Panc1 (cell line): Measurements from ENCODE around the gene MYT1. TPM values are rescaled to one million over a fixed set of nuclear protein-coding genes. Genes with fewer than 3 reads are reported as not detected.

ENCODE experiments used
- ATAC-seq: fragments of 200-7000 bp; cut with Tn5 transposase; 2 replicates; pipeline ENCODE4 v1.9.1; 2020; ENCODE audit warnings: mild to moderate bottlenecking, moderate library complexity
- BruUV-seq: library from RNA; stranded (reverse); fragments of 400-500 nt; replicated peaks from 2 replicates; lab custom pipeline; 2021; lab: Mats Ljungman, UMichigan
- CTCF ChIA-PET: fragments of 300-600 bp; sonication (Branson Sonifier 250); formaldehyde crosslinking; loops from one replicate; lab custom pipeline; 2022; ENCODE audit warnings: antibody characterized with exemption; lab: Charles Lee
- POLR2A ChIA-PET: fragments of 300-600 bp; sonication (Branson Sonifier 250); formaldehyde crosslinking; loops from one replicate; lab custom pipeline; 2022; ENCODE audit warnings: antibody characterized with exemption; lab: Charles Lee
- DNase-seq: peaks from one replicate; pipeline ENCODE4 v3.0.0-alpha.2; 2010; ENCODE audit warnings: low read depth, low spot score
- H3K27ac ChIP-seq: 2 replicates; pipeline ENCODE4 v1.5.1; 2011; ENCODE audit warnings: mild to moderate bottlenecking, low read length, inconsistent platforms
- H3K27me3 ChIP-seq: fragments of 200-500 bp; sonication (Bioruptor generic); 2 replicates; pipeline ENCODE4 v1.6.0; 2014; ENCODE audit warnings: low read length, inconsistent platforms; ENCODE audit not compliant: control insufficient read depth, insufficient read depth
- H3K36me3 ChIP-seq: fragments of 200-500 bp; sonication (Bioruptor generic); 2 replicates; pipeline ENCODE4 v1.5.1; 2014; ENCODE audit warnings: inconsistent platforms, mild to moderate bottlenecking, low read length, moderate library complexity; ENCODE audit not compliant: control insufficient read depth, insufficient read depth
- H3K4me1 ChIP-seq: 2 replicates; pipeline ENCODE4 v1.5.1; 2011; ENCODE audit warnings: inconsistent platforms, mild to moderate bottlenecking, low read length, moderate library complexity; ENCODE audit not compliant: control insufficient read depth, insufficient read depth
- H3K4me3 ChIP-seq, 2 experiments: 2 replicates each; pipeline ENCODE4 v1.5.1; 2011 to 2012; ENCODE audit warnings: low read depth in 2 of 2, low read length in 2 of 2, mild to moderate bottlenecking in 2 of 2, inconsistent platforms in 1 of 2, moderate library complexity in 1 of 2
- H3K9me3 ChIP-seq: fragments of 200-500 bp; sonication (Bioruptor generic); 2 replicates; pipeline ENCODE4 v1.5.1; 2014; ENCODE audit warnings: low read depth, mild to moderate bottlenecking, inconsistent platforms, low read length, moderate library complexity; ENCODE audit not compliant: control insufficient read depth, insufficient read depth
- CTCF ChIP-seq: fragments of 450-650 bp; IDR thresholded peaks from 2 replicates; pipeline ENCODE4 v1.5.1; 2017; ENCODE audit warnings: mild to moderate bottlenecking
- POLR2AphosphoS5 ChIP-seq: IDR thresholded peaks from 2 replicates; pipeline ENCODE4 v1.6.1; 2012; ENCODE audit warnings: mild to moderate bottlenecking, low read depth, low read length, moderate library complexity
- REST ChIP-seq, 2 experiments: IDR thresholded peaks; 2 replicates each; pipeline ENCODE4 v1.6.1; 2011 to 2012; ENCODE audit warnings: low read depth in 2 of 2, control low read depth in 1 of 2, low read length in 1 of 2, mild to moderate bottlenecking in 1 of 2, moderate library complexity in 1 of 2; ENCODE audit not compliant: insufficient read depth in 1 of 2
- SIN3A ChIP-seq: IDR thresholded peaks from 2 replicates; pipeline ENCODE4 v1.6.1; 2012; ENCODE audit warnings: low read depth, mild to moderate bottlenecking, low read length, moderate library complexity, borderline replicate concordance; ENCODE audit not compliant: insufficient read depth
- TCF7L2 ChIP-seq: IDR thresholded peaks from 2 replicates; pipeline ENCODE4 v1.6.1; 2011; ENCODE audit warnings: mild to moderate bottlenecking, low read depth, low read length, inconsistent platforms
- in situ Hi-C: cut with HindIII; loops from 2 replicates; pipeline ENCODE4 v1.10.0; 2016; ENCODE audit warnings: low sequenced_read_pairs, low pct_unique_long_range_greater_than_20kb
- intact Hi-C: fragments of 100-400 bp; cut with micrococcal nuclease; formaldehyde crosslinking; loops from one replicate; pipeline ENCODE4 v1.10.0; 2022; ENCODE audit not compliant: unreplicated experiment
- total RNA-seq: library from RNA; stranded (reverse); gene quantifications from one replicate; pipeline ENCODE4 v1.2.1, GENCODE V29; 2021; ENCODE audit not compliant: unreplicated experiment

The MYT1 gene
- total RNA-seq, 1 experiment from 2014 or later: 0.41 TPM

DNA sequence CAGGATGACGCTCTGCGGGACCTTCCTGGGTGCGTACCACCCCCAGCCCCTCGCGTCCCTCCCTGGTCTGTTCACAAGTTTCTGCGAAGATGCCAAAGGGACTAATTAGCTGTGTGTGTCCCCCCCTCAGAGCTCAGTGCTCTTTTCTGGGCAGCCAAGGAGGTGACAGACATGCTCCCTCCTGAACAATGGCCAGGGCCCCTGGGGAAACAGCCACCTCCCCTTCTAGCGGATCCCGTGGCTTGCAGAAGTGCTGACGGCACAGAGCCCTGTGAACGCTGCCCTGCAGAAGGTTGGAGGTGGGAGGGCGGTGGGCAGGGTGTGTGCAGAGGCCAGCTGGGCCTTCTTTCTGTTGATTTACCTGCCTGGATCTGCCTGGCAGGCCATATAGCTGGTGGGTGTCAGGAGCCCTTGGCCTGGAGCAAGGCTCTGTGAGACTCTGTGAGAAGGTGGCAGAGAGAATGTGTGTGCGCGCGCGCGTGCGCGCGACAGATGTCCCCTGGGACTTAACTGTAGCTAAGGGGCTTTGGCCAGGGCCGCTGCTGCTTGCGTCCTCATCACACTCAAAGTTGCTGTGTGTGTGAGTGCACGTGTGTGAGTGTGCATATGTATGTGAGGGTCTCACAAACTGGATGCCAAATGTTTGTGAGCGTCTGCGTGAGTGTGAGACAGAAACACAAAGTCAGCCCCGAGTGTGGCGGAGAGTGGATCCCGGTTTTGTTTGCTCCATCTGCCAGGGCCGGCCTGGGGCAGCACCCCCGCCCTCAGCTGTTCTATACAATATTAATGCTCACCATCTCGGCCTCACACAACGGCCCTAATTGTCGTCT is 3.5 kb upstream of the MYT1 start:
- ChIA-PET POLR2A (no interaction called here), CTCF (no interaction called here)
- no peak for ATAC-seq
- Histone ChIP-seq H3K36me3 (no peaks in the 10 kb centered on the region), H3K9me3 (no peaks in the 10 kb centered on the region), H3K27ac (no peak overlapping the region), H3K4me3 (no peak overlapping the region), H3K27me3 (peaks cover 15% of the 10 kb centered on the region), H3K4me1 (no peaks in the 10 kb centered on the region)
- intact Hi-C loops (no loop called here), in situ Hi-C loops (no loop called here)
- DNase-seq: no peak
- TF ChIP-seq POLR2AphosphoS5: no peak
- TF ChIP-seq TCF7L2: no peak
- no peak for TF ChIP-seq REST (IDR thresholded peaks at IDR 0.05; ENCODE audit: insufficient read depth in 1 of 2, low read depth in 2 of 2, low read length in 1 of 2)
- no peak for TF ChIP-seq CTCF
- TF ChIP-seq SIN3A: no peak
- no TSS peak for BruUV-seq

DNA sequence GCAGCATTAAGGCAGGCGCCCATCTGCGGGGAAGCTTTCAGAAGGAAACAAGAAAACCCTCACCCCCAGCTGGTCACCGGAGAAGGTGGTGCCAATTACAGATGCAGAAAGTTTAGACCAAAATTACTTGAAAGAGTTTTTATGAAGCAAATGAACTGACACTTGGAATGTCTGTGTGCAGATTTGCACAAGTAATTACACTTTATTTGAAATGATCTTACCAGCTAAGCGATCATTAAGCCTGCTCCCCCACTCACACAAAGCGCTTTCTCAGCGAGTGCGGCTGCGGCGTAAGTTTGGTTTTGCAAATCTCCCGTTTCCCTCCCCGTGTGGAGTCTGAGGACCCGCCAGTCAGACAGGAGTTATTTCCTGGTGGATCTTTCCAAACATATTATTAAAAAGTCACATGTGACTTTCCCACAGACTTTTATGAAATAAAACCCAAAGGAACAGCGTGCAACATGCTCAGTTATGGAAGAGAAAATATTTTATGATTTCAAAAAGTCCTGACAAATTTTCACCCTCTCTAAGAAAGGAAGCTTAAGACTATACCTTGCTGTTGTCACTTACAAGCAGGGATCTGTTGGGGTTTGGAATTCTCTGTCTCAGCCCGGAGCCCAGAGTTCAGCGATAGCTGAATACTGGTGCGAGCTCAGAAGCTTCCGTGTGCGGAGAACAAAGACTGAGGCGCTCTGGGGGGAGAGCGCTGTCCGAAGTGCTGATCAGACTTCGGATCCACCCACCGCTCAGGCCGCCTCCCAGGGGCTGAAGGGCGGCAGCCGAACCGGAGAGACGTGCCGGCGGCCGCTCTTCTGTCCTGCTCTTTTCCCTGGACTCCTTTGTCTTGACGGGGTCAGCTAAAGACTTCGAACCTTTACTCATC is 2.7 kb upstream of the MYT1 start:
- Histone ChIP-seq H3K27ac (no peak overlapping the region), H3K9me3 (no peaks in the 10 kb centered on the region), H3K4me1 (no peaks in the 10 kb centered on the region), H3K27me3 (peaks cover 15% of the 10 kb centered on the region), H3K36me3 (no peaks in the 10 kb centered on the region), H3K4me3 (no peak overlapping the region)
- POLR2A ChIA-PET: no interaction called here
- ATAC-seq (peak; percentile 50), DNase-seq (no peak)
- TF ChIP-seq POLR2AphosphoS5: no peak
- no peak for TF ChIP-seq CTCF
- TF ChIP-seq REST (IDR thresholded peaks at IDR 0.05; ENCODE audit: insufficient read depth in 1 of 2, low read depth in 2 of 2, low read length in 1 of 2): peak; percentile 96
- intact Hi-C loops (no loop called here), in situ Hi-C loops (no loop called here)
- BruUV-seq: no TSS peak
- CTCF ChIA-PET: no interaction called here
